IPS-18c (cell line): ENCODE data around the gene CASP8AP2.

Source experiments
- H3K4me3 ChIP-seq: 2 replicates; pipeline ENCODE4 v1.7.0; 2013; ENCODE audit warnings: low read depth, mild to moderate bottlenecking, low read length, moderate library complexity; ENCODE audit not compliant: insufficient read depth
- H3K9me3 ChIP-seq: one replicate; pipeline ENCODE4 v1.6.1; 2013; ENCODE audit warnings: mild to moderate bottlenecking, low read length, moderate library complexity; ENCODE audit not compliant: control insufficient read depth, insufficient read depth

The CASP8AP2 gene

DNA sequence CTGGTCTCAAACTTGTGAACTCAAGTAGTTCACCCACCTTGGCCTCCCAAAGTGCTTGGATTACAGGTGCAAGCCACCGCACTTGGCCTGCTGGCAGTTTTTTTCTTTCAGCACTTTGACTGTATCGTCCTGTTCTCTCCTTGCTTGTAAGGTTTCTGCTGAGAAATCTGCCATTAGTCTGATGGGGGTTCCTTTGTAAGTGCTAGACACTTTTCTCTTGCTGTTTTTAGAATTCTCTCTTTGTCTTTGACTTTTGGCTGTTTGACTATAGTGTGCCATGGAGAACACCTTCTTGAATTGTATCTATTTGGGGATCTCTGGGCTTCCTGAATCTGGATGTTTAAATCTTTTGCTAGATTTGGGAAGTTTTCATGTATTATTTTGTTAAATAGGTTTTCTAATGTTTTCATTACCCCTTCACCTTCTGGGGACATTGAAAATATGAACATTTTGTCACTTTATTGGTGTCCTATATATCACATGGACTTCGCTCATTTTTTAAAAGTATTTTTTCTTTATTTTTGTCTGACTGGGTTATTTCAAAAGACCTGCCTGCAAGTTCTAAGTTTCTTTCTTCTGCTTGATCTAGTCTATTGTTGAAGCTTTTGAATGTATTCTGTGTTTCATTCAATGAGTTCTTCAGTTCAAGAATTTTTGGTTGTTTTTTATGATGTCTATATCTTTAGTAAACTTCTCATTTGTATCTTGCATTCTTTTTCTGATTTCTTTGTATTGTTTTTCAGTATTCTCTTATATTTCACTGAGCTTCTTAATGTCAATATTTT is 86.6 kb downstream of the CASP8AP2 start:
- H3K9me3 ChIP-seq: no peaks in the 10 kb centered on the region
- no peak overlapping the region for H3K4me3 ChIP-seq

DNA sequence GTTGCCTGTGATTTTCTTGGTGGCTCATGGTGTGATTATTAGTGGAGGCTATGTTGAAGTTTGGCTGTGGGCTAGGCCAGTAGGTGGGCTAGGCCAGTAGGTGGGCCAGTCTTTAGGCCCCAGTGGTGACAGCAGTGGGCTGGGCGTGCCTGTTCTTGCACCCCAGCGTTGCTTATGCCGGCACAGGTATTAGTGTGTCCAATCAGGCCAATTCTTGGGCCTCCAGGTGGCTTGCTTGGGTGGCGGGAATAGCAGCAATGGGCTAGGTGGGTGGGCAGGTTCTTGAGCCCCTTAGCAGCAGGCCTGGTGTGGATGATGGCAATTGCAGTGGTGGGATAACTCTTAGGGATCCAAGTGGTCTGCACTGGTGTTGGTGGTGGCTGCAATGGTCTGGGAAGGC is 87.5 kb downstream of the CASP8AP2 start:
- H3K4me3 ChIP-seq: no peak overlapping the region
- no peaks in the 10 kb centered on the region for H3K9me3 ChIP-seq

DNA sequence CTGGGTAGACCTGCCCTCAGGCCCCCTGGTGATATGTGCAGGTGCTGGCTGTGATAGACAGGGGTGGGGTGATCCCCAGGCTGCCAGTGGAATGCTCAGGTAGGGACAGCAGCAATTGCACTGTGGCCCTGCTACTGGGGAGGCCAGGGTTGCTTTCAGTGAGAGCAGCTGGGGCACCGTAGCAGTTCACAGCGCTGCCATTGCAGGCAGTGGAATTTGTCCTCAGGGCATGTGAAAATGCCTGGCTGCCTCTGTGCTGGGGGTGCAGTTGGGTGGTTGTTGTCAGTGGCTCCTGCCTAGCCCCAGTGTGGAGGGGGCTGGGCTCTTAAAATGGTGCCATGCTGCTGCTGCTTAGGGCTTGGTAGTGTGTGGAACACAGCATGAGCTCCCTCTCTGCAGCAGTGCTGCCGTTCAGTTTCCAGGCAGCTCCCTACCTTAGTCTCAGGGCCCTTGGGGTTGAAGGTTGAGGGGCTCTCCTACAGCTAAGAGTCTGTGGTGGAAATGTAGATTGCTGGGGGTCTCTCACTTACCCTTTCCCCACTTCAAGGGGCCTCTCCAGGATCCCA is 88.2 kb downstream of the CASP8AP2 start:
- Histone ChIP-seq H3K4me3 (no peak overlapping the region), H3K9me3 (no peaks in the 10 kb centered on the region)
